K562 (cell line): ENCODE results near the gene HNRNPU.

ENCODE experiments used
- LARP7 ChIP-seq: fragments of 450-650 bp; IDR thresholded peaks from 2 replicates; pipeline ENCODE4 v1.6.1; 2016
- NR3C1 ChIP-seq: sonication (generic); formaldehyde crosslinking; IDR thresholded peaks from 2 replicates; pipeline ENCODE4 v1.8.1; 2022; ENCODE audit warnings: missing genetic modification reagents
- PRDM10 ChIP-seq: fragments of 450-650 bp; IDR thresholded peaks from 2 replicates; pipeline ENCODE4 v1.6.1; 2018; ENCODE audit not compliant: partially characterized antibody
- TEAD1 ChIP-seq, 2 experiments: fragments of 450-650 bp in 1 of 2; sonication (generic) in 1 of 2; formaldehyde crosslinking; IDR thresholded peaks; 2 replicates each; pipeline versions ENCODE4 v1.4.0 to v1.8.0; 2020 to 2022; ENCODE audit warnings: mild to moderate bottlenecking in 2 of 2, missing genetic modification reagents in 1 of 2
- ZBTB7A ChIP-seq: IDR thresholded peaks from 2 replicates; pipeline ENCODE4 v1.6.1; 2011; ENCODE audit warnings: low read depth, mild to moderate bottlenecking, low read length, moderate library complexity, borderline replicate concordance; ENCODE audit not compliant: control insufficient read depth
- ZNF174 ChIP-seq: fragments of 250-450 bp; sonication (Bioruptor Pico); IDR thresholded peaks from 2 replicates; pipeline ENCODE4 v1.4.0; 2020; ENCODE audit warnings: mild to moderate bottlenecking
- ZNF274 ChIP-seq: IDR thresholded peaks from 2 replicates; pipeline ENCODE4 v1.6.1; 2011; ENCODE audit warnings: low read depth, mild to moderate bottlenecking, low read length, moderate library complexity, borderline replicate concordance
- TF ChIP-seq, protein P1 (sequence below): sonication (generic); formaldehyde crosslinking; IDR thresholded peaks from 2 replicates; pipeline ENCODE4 v1.8.1; 2023; ENCODE audit warnings: mild to moderate bottlenecking, missing genetic modification reagents
- TF ChIP-seq, protein P2 (sequence below), 3 experiments: IDR thresholded peaks in 2 of 3; conservative IDR thresholded peaks in 1 of 3; 2 replicates each; pipeline ENCODE4 v1.5.1; 2011 to 2012; ENCODE audit warnings: low read length in 3 of 3, mild to moderate bottlenecking in 3 of 3, control low read depth in 2 of 3, improper control_type of control experiment in 1 of 3, inconsistent platforms in 1 of 3, low read depth in 1 of 3, mixed read lengths in 1 of 3, moderate library complexity in 1 of 3; ENCODE audit not compliant: insufficient read depth in 2 of 3
- TF ChIP-seq, protein P3 (sequence below), 2 experiments: fragments of 450-650 bp in 1 of 2; sonication (generic) in 1 of 2; formaldehyde crosslinking in 1 of 2; IDR thresholded peaks in 1 of 2; conservative IDR thresholded peaks in 1 of 2; 2 replicates each; pipeline versions ENCODE4 v1.6.1 to v1.8.1; 2016 to 2023; ENCODE audit warnings: mild to moderate bottlenecking in 2 of 2, moderate library complexity in 2 of 2, inconsistent platforms in 1 of 2, missing genetic modification reagents in 1 of 2

DNA sequence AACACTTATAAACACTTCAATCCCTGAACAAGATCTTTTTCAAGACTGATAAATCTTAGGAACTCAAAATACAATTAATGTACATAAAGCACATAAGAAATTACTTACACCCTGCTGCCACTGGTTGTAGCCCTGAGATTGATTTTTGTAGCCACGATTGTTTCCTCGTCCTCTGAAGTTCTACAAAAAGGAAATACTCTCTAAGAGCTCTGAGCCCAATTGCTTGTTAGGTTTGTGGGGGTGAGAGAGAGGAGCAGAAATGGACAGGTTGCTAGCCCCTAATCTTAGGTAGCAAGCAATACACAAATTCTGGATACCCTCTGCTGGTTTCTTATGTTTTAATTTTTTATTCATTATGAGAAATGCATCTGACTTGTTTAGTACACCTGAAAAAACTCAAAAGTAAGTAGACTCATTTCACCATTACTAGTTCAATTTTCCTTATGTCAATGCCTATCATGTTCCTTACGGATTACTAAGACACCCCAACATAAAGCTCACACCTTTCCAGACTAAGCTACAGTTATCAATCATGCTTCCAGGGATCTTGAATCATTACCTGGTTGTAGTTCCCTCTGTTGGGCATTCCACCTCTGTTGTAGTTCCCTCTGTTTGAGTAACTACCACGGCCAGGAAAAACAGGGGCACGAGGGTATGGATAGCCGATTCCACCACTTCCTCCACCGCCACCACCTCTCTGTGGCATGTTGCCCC lies 9.3 kb downstream of the HNRNPU start:
- TF ChIP-seq ZBTB7A (no peak), TEAD1 (CRISPR knock-in tag; IDR thresholded peaks at IDR 0.05) (no peak), ZNF174 (no peak), NR3C1 (CRISPR knock-in tag) (no peak), LARP7 (no peak), ZNF274 (no peak), PRDM10 (no peak)
- TF ChIP-seq, protein P1, sequence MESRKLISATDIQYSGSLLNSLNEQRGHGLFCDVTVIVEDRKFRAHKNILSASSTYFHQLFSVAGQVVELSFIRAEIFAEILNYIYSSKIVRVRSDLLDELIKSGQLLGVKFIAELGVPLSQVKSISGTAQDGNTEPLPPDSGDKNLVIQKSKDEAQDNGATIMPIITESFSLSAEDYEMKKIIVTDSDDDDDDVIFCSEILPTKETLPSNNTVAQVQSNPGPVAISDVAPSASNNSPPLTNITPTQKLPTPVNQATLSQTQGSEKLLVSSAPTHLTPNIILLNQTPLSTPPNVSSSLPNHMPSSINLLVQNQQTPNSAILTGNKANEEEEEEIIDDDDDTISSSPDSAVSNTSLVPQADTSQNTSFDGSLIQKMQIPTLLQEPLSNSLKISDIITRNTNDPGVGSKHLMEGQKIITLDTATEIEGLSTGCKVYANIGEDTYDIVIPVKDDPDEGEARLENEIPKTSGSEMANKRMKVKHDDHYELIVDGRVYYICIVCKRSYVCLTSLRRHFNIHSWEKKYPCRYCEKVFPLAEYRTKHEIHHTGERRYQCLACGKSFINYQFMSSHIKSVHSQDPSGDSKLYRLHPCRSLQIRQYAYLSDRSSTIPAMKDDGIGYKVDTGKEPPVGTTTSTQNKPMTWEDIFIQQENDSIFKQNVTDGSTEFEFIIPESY: no peak
- TF ChIP-seq, protein P2, sequence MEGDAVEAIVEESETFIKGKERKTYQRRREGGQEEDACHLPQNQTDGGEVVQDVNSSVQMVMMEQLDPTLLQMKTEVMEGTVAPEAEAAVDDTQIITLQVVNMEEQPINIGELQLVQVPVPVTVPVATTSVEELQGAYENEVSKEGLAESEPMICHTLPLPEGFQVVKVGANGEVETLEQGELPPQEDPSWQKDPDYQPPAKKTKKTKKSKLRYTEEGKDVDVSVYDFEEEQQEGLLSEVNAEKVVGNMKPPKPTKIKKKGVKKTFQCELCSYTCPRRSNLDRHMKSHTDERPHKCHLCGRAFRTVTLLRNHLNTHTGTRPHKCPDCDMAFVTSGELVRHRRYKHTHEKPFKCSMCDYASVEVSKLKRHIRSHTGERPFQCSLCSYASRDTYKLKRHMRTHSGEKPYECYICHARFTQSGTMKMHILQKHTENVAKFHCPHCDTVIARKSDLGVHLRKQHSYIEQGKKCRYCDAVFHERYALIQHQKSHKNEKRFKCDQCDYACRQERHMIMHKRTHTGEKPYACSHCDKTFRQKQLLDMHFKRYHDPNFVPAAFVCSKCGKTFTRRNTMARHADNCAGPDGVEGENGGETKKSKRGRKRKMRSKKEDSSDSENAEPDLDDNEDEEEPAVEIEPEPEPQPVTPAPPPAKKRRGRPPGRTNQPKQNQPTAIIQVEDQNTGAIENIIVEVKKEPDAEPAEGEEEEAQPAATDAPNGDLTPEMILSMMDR (IDR thresholded peaks at IDR 0.05 in 2 of 3, conservative IDR thresholded peaks at IDR 0.05 in 1 of 3; ENCODE audit: insufficient read depth in 2 of 3, low read depth in 1 of 3, low read length in 3 of 3): no peak
- TF ChIP-seq, protein P3, sequence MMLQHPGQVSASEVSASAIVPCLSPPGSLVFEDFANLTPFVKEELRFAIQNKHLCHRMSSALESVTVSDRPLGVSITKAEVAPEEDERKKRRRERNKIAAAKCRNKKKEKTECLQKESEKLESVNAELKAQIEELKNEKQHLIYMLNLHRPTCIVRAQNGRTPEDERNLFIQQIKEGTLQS (IDR thresholded peaks at IDR 0.05): no peak
- TF ChIP-seq, protein P3 (CRISPR knock-in tag; conservative IDR thresholded peaks at IDR 0.05): no peak
